GM21723 (cell line): Measurements from ENCODE around the gene RIPPLY2.
"Not testable (repeated sequence)": the region's sequence is repeated elsewhere in the genome, so short reads cannot be mapped to it uniquely, and the experiment has no call there.

Experiments used
- ATAC-seq: cut with Tn5 transposase; IDR thresholded peaks from one replicate; pipeline ENCODE4 v1.9.1; 2021; ENCODE audit warnings: mild to moderate bottlenecking, moderate library complexity; ENCODE audit not compliant: unreplicated experiment

Gene RIPPLY2

GRCh38 chr6:83853178-83854000 is at the start of gene RIPPLY2:
RIPPLY2 (plus strand) TSS chr6:83853360; CDS start chr6:83853417, 57 bp downstream.
- no peak for ATAC-seq

- ATAC-seq = not testable (repeated sequence)
Observed at GRCh38 chr6:83803492-83803891, 49.7 kb upstream of the RIPPLY2 start.

GRCh38 chr6:83804886-83805285 is 48.3 kb upstream of the RIPPLY2 start:
- ATAC-seq = no peak

- ATAC-seq = no peak
Observed at GRCh38 chr6:83808005-83808404, 45.2 kb upstream of the RIPPLY2 start.

- no peak for ATAC-seq
Observed at GRCh38 chr6:83808926-83809325, 44.2 kb upstream of the RIPPLY2 start.

- no peak for ATAC-seq
Observed at GRCh38 chr6:83812595-83812994, 40.6 kb upstream of the RIPPLY2 start.

GRCh38 chr6:83815631-83816272 is 37.4 kb upstream of the RIPPLY2 start:
- no peak for ATAC-seq

GRCh38 chr6:83822629-83823169 is 30.5 kb upstream of the RIPPLY2 start:
- ATAC-seq = no peak

GRCh38 chr6:83824388-83824801 is 28.8 kb upstream of the RIPPLY2 start:
- no peak for ATAC-seq

GRCh38 chr6:83824831-83825230 is 28.3 kb upstream of the RIPPLY2 start:
- ATAC-seq = no peak

- ATAC-seq = no peak
Observed at GRCh38 chr6:83827050-83827449, 26.1 kb upstream of the RIPPLY2 start.

GRCh38 chr6:83838727-83839126 is 14.4 kb upstream of the RIPPLY2 start:
- no peak for ATAC-seq

GRCh38 chr6:83844170-83844569 is 9.0 kb upstream of the RIPPLY2 start:
- ATAC-seq = no peak

GRCh38 chr6:83846291-83846690 is 6.9 kb upstream of the RIPPLY2 start:
- ATAC-seq = no peak

- ATAC-seq = peak; percentile 91
Observed at GRCh38 chr6:83847179-83847578, 6.0 kb upstream of the RIPPLY2 start.

GRCh38 chr6:83849127-83849526 is 4.0 kb upstream of the RIPPLY2 start:
- no peak for ATAC-seq

- no peak for ATAC-seq
Observed at GRCh38 chr6:83849610-83850009, 3.5 kb upstream of the RIPPLY2 start.

- ATAC-seq = no peak
Observed at GRCh38 chr6:83852528-83853177, 507 bp upstream of the RIPPLY2 start.

- ATAC-seq = no peak
Observed at GRCh38 chr6:83854001-83854501, 891 bp downstream of the RIPPLY2 start.

- no peak for ATAC-seq
Observed at GRCh38 chr6:83854766-83855165, 1.6 kb downstream of the RIPPLY2 start.
